DND-41 (cell line): ENCODE measurements around the gene KRT86.

Experiments
- ATAC-seq: fragments of 200-7000 bp; cut with Tn5 transposase; 3 replicates; pipeline ENCODE4 v1.9.1; 2021; ENCODE audit warnings: low read depth; ENCODE audit not compliant: insufficient read depth
- DNase-seq: peaks from one replicate; pipeline ENCODE4 v3.0.0-alpha.2; 2020
- H2AFZ ChIP-seq: 2 replicates; pipeline ENCODE4 v1.6.0; 2012; ENCODE audit warnings: low read depth, low read length
- H3K27ac ChIP-seq: 2 replicates; pipeline ENCODE4 v1.5.1; 2012; ENCODE audit warnings: low read length, inconsistent platforms
- H3K27me3 ChIP-seq: fragments of 200-600 bp; sonication (generic); 2 replicates; pipeline ENCODE4 v1.6.0; 2012; ENCODE audit warnings: low read length, mild to moderate bottlenecking, inconsistent platforms; ENCODE audit not compliant: insufficient read depth, poor library complexity
- H3K36me3 ChIP-seq: 2 replicates; pipeline ENCODE4 v1.5.1; 2012; ENCODE audit warnings: low read length, inconsistent platforms; ENCODE audit not compliant: insufficient read depth
- H3K4me1 ChIP-seq: 2 replicates; pipeline ENCODE4 v1.5.1; 2012; ENCODE audit warnings: mild to moderate bottlenecking, low read length; ENCODE audit not compliant: insufficient read depth
- H3K4me2 ChIP-seq: 2 replicates; pipeline ENCODE4 v1.6.0; 2012; ENCODE audit warnings: mild to moderate bottlenecking, moderate library complexity, low read length, inconsistent platforms; ENCODE audit not compliant: insufficient read depth
- H3K4me3 ChIP-seq, 2 experiments: fragments of 200-600 bp in 1 of 2; shearing (Covaris generic) in 1 of 2; 2 replicates each; pipeline ENCODE4 v1.5.1; 2012 to 2016; ENCODE audit warnings: inconsistent platforms in 2 of 2, low read length in 2 of 2, mild to moderate bottlenecking in 2 of 2, low read depth in 1 of 2, moderate library complexity in 1 of 2
- H3K79me2 ChIP-seq: 2 replicates; pipeline ENCODE4 v1.6.0; 2012; ENCODE audit warnings: low read length, inconsistent platforms; ENCODE audit not compliant: insufficient read depth
- H3K9ac ChIP-seq: 2 replicates; pipeline ENCODE4 v1.6.0; 2012; ENCODE audit warnings: low read depth, mild to moderate bottlenecking, inconsistent platforms, low read length, moderate library complexity
- H3K9me3 ChIP-seq: 2 replicates; pipeline ENCODE4 v1.5.1; 2012; ENCODE audit warnings: low read length, moderate library complexity, mild to moderate bottlenecking, inconsistent platforms; ENCODE audit not compliant: insufficient read depth, severe bottlenecking
- H4K20me1 ChIP-seq: 2 replicates; pipeline ENCODE4 v1.6.0; 2012; ENCODE audit warnings: low read length; ENCODE audit not compliant: insufficient read depth
- CTCF ChIP-seq: IDR thresholded peaks from 2 replicates; pipeline ENCODE4 v1.5.1; 2012; ENCODE audit warnings: borderline replicate concordance, low read length, moderate library complexity, mild to moderate bottlenecking; ENCODE audit not compliant: poor library complexity, severe bottlenecking; ENCODE audit errors: extremely low read depth
- EZH2 ChIP-seq: IDR thresholded peaks from 3 replicates; pipeline ENCODE4 v1.6.1; 2012; ENCODE audit warnings: borderline replicate concordance, low read depth, mild to moderate bottlenecking, moderate library complexity, low read length, inconsistent platforms; ENCODE audit not compliant: severe bottlenecking

Gene KRT86

GRCh38 chr12:52331833-52332232 lies 57.4 kb downstream of the KRT86 start:
- DNase-seq (no peak), ATAC-seq (no peak)
- H3K79me2 ChIP-seq: no peaks in the 10 kb centered on the region
- no peaks in the 10 kb centered on the region for H3K4me1 ChIP-seq
- H4K20me1 ChIP-seq: no peaks in the 10 kb centered on the region
- no peaks in the 10 kb centered on the region for H3K9me3 ChIP-seq
- no peak overlapping the region for H3K27ac ChIP-seq
- H2AFZ ChIP-seq: no peak overlapping the region
- H3K4me2 ChIP-seq: no peak overlapping the region
- H3K27me3 ChIP-seq: no peaks in the 10 kb centered on the region
- no peak overlapping the region for H3K9ac ChIP-seq
- no peaks in the 10 kb centered on the region for H3K36me3 ChIP-seq
- no peak overlapping the region for H3K4me3 ChIP-seq
- TF ChIP-seq CTCF (no peak), EZH2 (no peak)

GRCh38 chr12:52332381-52332780 lies 57.9 kb downstream of the KRT86 start:
- TF ChIP-seq CTCF (no peak), EZH2 (no peak)
- Histone ChIP-seq H2AFZ (no peak overlapping the region), H3K27ac (no peak overlapping the region), H3K4me3 (no peak overlapping the region), H3K4me1 (no peaks in the 10 kb centered on the region), H4K20me1 (no peaks in the 10 kb centered on the region), H3K4me2 (no peak overlapping the region), H3K36me3 (no peaks in the 10 kb centered on the region), H3K9ac (no peak overlapping the region), H3K79me2 (no peaks in the 10 kb centered on the region), H3K9me3 (no peaks in the 10 kb centered on the region), H3K27me3 (no peaks in the 10 kb centered on the region)
- DNase-seq (no peak), ATAC-seq (no peak)

GRCh38 chr12:52333321-52333720 lies 58.9 kb downstream of the KRT86 start:
- Histone ChIP-seq H3K4me2 (no peak overlapping the region), H3K27ac (no peak overlapping the region), H2AFZ (no peak overlapping the region), H3K9ac (no peak overlapping the region), H3K9me3 (no peaks in the 10 kb centered on the region), H3K4me3 (no peak overlapping the region), H3K27me3 (peaks cover 3% of the 10 kb centered on the region), H3K79me2 (no peaks in the 10 kb centered on the region), H4K20me1 (no peaks in the 10 kb centered on the region), H3K36me3 (no peaks in the 10 kb centered on the region), H3K4me1 (no peaks in the 10 kb centered on the region)
- ATAC-seq: no peak
- no peak for DNase-seq
- no peak for TF ChIP-seq CTCF
- TF ChIP-seq EZH2: no peak

DNA sequence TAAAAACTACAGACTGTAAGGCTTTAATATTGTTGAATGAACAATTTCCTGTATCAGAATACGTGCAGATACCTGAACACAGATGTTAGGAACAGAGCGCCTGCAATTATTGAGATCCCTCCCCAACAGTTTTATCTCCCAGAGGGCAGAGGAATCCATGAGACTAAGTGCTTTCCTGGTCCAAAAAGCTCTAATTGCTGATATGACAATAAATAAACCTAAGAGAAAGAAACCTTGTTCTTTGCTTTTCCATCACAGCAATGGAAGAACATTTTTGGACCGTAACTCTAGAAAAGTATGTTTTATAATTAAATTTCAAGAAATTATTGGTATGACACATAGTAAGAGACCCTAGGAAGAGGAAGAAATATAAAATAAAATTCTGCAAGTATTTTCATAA lies 59.7 kb downstream of the KRT86 start:
- H3K27me3 ChIP-seq: peaks cover 9% of the 10 kb centered on the region
- no peak overlapping the region for H3K4me3 ChIP-seq
- no peak for ATAC-seq
- no peaks in the 10 kb centered on the region for H3K9me3 ChIP-seq
- H3K4me2 ChIP-seq: no peak overlapping the region
- TF ChIP-seq EZH2: no peak
- TF ChIP-seq CTCF: no peak
- H4K20me1 ChIP-seq: no peaks in the 10 kb centered on the region
- no peak for DNase-seq
- no peak overlapping the region for H3K27ac ChIP-seq
- no peak overlapping the region for H2AFZ ChIP-seq
- H3K36me3 ChIP-seq: no peaks in the 10 kb centered on the region
- no peaks in the 10 kb centered on the region for H3K79me2 ChIP-seq
- no peaks in the 10 kb centered on the region for H3K4me1 ChIP-seq
- H3K9ac ChIP-seq: no peak overlapping the region
